IMR-90 (cell line): ENCODE measurements around the gene GRAMD1B. TPM values are rescaled to one million over a fixed set of nuclear protein-coding genes. Genes with fewer than 3 reads are reported as not detected.

Experiments
- ATAC-seq: fragments of 200-7000 bp; cut with Tn5 transposase; 2 replicates; pipeline ENCODE4 v1.9.1; 2020; ENCODE audit warnings: low read depth, mild to moderate bottlenecking, moderate library complexity
- BruUV-seq: library from RNA; stranded (reverse); fragments of 400-500 nt; replicated peaks from 2 replicates; lab custom pipeline; 2021; lab: Mats Ljungman, UMichigan
- CTCF ChIA-PET: fragments of 300-600 bp; formaldehyde crosslinking; extraction: SDS; loops from one replicate; lab custom pipeline; 2021; ENCODE audit warnings: antibody characterized with exemption; lab: Yijun Ruan, JAX
- POLR2A ChIA-PET: fragments of 300-600 bp; sonication (Branson Sonifier 250); formaldehyde crosslinking; loops from one replicate; lab custom pipeline; 2022; ENCODE audit warnings: antibody characterized with exemption; ENCODE audit not compliant: unreplicated experiment; lab: Charles Lee
- DNase-seq: peaks from one replicate; pipeline ENCODE4 v3.0.0; 2013
- H2AFZ ChIP-seq: replicated peaks from 2 replicates; pipeline ENCODE3; 2013; ENCODE audit warnings: low read length, mild to moderate bottlenecking; ENCODE audit not compliant: poor library complexity
- H2AK5ac ChIP-seq: 2 replicates; pipeline ENCODE4 v1.6.1; 2013; ENCODE audit warnings: low read depth, low read length, inconsistent platforms
- H2AK9ac ChIP-seq: replicated peaks from 2 replicates; pipeline ENCODE3; 2013; ENCODE audit warnings: mild to moderate bottlenecking, low read depth, low read length, moderate library complexity; ENCODE audit not compliant: poor library complexity
- H2BK120ac ChIP-seq: 2 replicates; pipeline ENCODE4 v1.6.1; 2013; ENCODE audit warnings: low read depth, low read length, inconsistent platforms
- H2BK15ac ChIP-seq: 3 replicates; pipeline ENCODE4 v1.6.1; 2013; ENCODE audit warnings: low read depth, low read length, inconsistent platforms
- H2BK20ac ChIP-seq: 2 replicates; pipeline ENCODE4 v1.6.1; 2013; ENCODE audit warnings: low read depth, mild to moderate bottlenecking, inconsistent platforms, low read length, moderate library complexity
- H2BK5ac ChIP-seq: 2 replicates; pipeline ENCODE4 v1.6.1; 2013; ENCODE audit warnings: mild to moderate bottlenecking, low read depth, low read length, inconsistent platforms; ENCODE audit not compliant: poor library complexity, severe bottlenecking
- H3K14ac ChIP-seq: replicated peaks from 2 replicates; pipeline ENCODE4 v1.6.1; 2013; ENCODE audit warnings: low read depth, low read length, inconsistent platforms
- H3K18ac ChIP-seq: 2 replicates; pipeline ENCODE4 v1.6.1; 2013; ENCODE audit warnings: low read depth, low read length, control low read depth
- H3K23ac ChIP-seq: 2 replicates; pipeline ENCODE4 v1.6.1; 2013; ENCODE audit warnings: low read depth, low read length, inconsistent platforms
- H3K27ac ChIP-seq: 2 replicates; pipeline ENCODE4 v1.5.1; 2013; ENCODE audit warnings: mild to moderate bottlenecking, control low read depth, low read length; ENCODE audit not compliant: insufficient read depth
- H3K27me3 ChIP-seq: 2 replicates; pipeline ENCODE4 v1.6.1; 2013; ENCODE audit warnings: low read length; ENCODE audit not compliant: control insufficient read depth, insufficient read depth
- H3K36me3 ChIP-seq: 2 replicates; pipeline ENCODE4 v1.6.1; 2013; ENCODE audit warnings: low read length, mixed read lengths; ENCODE audit not compliant: control insufficient read depth, insufficient read depth
- H3K4ac ChIP-seq: 2 replicates; pipeline ENCODE4 v1.6.1; 2013; ENCODE audit warnings: low read depth, low read length, inconsistent platforms
- H3K4me1 ChIP-seq: 2 replicates; pipeline ENCODE4 v1.6.1; 2013; ENCODE audit warnings: low read length, mixed read lengths; ENCODE audit not compliant: control insufficient read depth, insufficient read depth
- H3K4me2 ChIP-seq: 2 replicates; pipeline ENCODE4 v1.6.1; 2013; ENCODE audit warnings: low read depth, mild to moderate bottlenecking, control low read depth, low read length, moderate library complexity
- H3K4me3 ChIP-seq: 2 replicates; pipeline ENCODE4 v1.5.1; 2013; ENCODE audit warnings: low read depth, mild to moderate bottlenecking, control low read depth, low read length, moderate library complexity; ENCODE audit not compliant: insufficient read depth
- H3K56ac ChIP-seq: 2 replicates; pipeline ENCODE4 v1.6.1; 2013; ENCODE audit warnings: low read length, inconsistent platforms; ENCODE audit not compliant: insufficient read depth; ENCODE audit errors: extremely low read depth
- H3K79me1 ChIP-seq, 2 experiments: 2 replicates each; pipeline ENCODE4 v1.6.1; 2013; ENCODE audit warnings: low read length in 2 of 2, inconsistent platforms in 1 of 2, low read depth in 1 of 2
- H3K9ac ChIP-seq: 2 replicates; pipeline ENCODE4 v1.6.1; 2013; ENCODE audit warnings: low read depth, low read length, control low read depth
- H3K9me1 ChIP-seq: 2 replicates; pipeline ENCODE4 v1.6.1; 2013; ENCODE audit warnings: low read length, inconsistent platforms; ENCODE audit not compliant: insufficient read depth
- H3K9me3 ChIP-seq: 2 replicates; pipeline ENCODE4 v1.6.1; 2013; ENCODE audit warnings: low read length; ENCODE audit not compliant: control insufficient read depth, insufficient read depth
- H4K20me1 ChIP-seq: 2 replicates; pipeline ENCODE4 v1.6.1; 2013; ENCODE audit warnings: low read length, inconsistent platforms; ENCODE audit not compliant: insufficient read depth
- H4K5ac ChIP-seq: 2 replicates; pipeline ENCODE4 v1.6.1; 2013; ENCODE audit warnings: mild to moderate bottlenecking, low read depth, low read length, control low read depth
- H4K8ac ChIP-seq, 2 experiments: 2 replicates each; pipeline ENCODE4 v1.6.1; 2013; ENCODE audit warnings: low read depth in 2 of 2, low read length in 2 of 2, control low read depth in 1 of 2, inconsistent platforms in 1 of 2
- H4K91ac ChIP-seq: 2 replicates; pipeline ENCODE4 v1.6.1; 2013; ENCODE audit warnings: low read depth, low read length, inconsistent platforms; ENCODE audit not compliant: insufficient read depth
- RAD21 ChIP-seq: IDR thresholded peaks from 2 replicates; pipeline ENCODE4 v1.6.1; 2012; ENCODE audit warnings: low read length, improper control_type of control experiment
- WGBS, 2 experiments: methylation state at CpG; one replicate each; pipeline versions ENCODE4 v1.1.5 to v1.1.7; 2013; ENCODE audit warnings: missing lambda C conversion rate in 2 of 2; ENCODE audit not compliant: insufficient read length in 1 of 2; ENCODE audit errors: extremely low coverage in 2 of 2; 5-methylcytosine and 5-hydroxymethylcytosine counted together
- dilution Hi-C: fragments of 300-500 bp; cut with HindIII; formaldehyde crosslinking; loops from one replicate; pipeline ENCODE4 v1.14.3; 2018; ENCODE audit warnings: low sequenced_read_pairs; ENCODE audit not compliant: unreplicated experiment
- in situ Hi-C: fragments of 300-500 bp; cut with MboI; formaldehyde crosslinking; loops from 3 replicates; pipeline ENCODE4 v1.14.3; 2019; ENCODE audit warnings: low sequenced_read_pairs, inconsistent platforms, mixed read lengths
- intact Hi-C: fragments of 100-400 bp; cut with micrococcal nuclease; formaldehyde crosslinking; loops from 2 replicates; pipeline ENCODE4 v1.10.0; 2022
- polyA plus RNA-seq, 3 experiments: library from polyadenylated mRNA; depleted of rRNA; stranded (reverse); fragments of >200 nt; gene quantifications; 2 replicates each; pipeline ENCODE4 v1.2.3, GENCODE V29; 2012; ENCODE audit warnings: low replicate concordance in 1 of 3
- total RNA-seq: library from RNA; depleted of rRNA; stranded (reverse); fragments of >200 nt; gene quantifications from 2 replicates; pipeline ENCODE4 v1.2.3, GENCODE V29; 2012

GRAMD1B gene
- total and polyA plus RNA-seq, 2 of the 4 experiments (the other 2 are of a cell fraction) = 7.1 to 7.2 TPM

DNA sequence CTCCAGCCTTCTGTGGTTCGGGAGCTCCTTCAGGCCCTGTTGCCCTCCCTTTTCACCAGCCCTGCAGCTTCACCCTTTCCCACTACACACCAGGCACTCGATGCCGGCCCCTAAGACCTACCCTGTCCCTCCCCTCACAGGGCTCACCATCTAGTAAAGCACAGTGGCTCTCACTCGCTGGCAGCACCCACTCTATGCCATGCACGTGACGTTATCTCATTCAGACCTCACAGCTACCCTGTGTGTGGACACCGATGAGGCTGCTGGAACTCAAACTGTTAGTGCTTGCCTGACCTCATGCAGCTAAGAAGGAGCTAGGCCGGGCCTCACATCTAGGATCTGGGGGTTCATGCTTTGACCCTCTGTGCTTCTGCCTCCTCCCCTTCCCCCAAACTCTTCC lies 178.9 kb downstream of the GRAMD1B start:
- no TSS peak for BruUV-seq
- Histone ChIP-seq H2BK120ac (no peak overlapping the region), H3K27ac (no peak overlapping the region), H2AK5ac (no peak overlapping the region), H3K9ac (no peak overlapping the region), H4K8ac (no peak overlapping the region), H3K36me3 (peaks cover 17% of the 10 kb centered on the region), H3K9me3 (no peaks in the 10 kb centered on the region), H3K18ac (no peak overlapping the region), H3K27me3 (no peaks in the 10 kb centered on the region), H2BK20ac (no peak overlapping the region), H3K4me3 (no peak overlapping the region), H2AFZ (no peak overlapping the region), H4K20me1 (no peaks in the 10 kb centered on the region), H3K4me2 (no peak overlapping the region), H3K56ac (no peak overlapping the region), H3K4ac (no peak overlapping the region), H2BK15ac (no peak overlapping the region), H3K23ac (no peak overlapping the region), H4K91ac (no peak overlapping the region), H3K9me1 (peaks cover 5% of the 10 kb centered on the region; the same call in 1 of the 2 replicates), H2BK5ac (no peak overlapping the region), H3K4me1 (no peaks in the 10 kb centered on the region), H3K14ac (no peak overlapping the region), H3K79me1 (no peaks in the 10 kb centered on the region), H2AK9ac (peak overlapping the region; percentile 20), H4K5ac (no peak overlapping the region)
- TF ChIP-seq RAD21 = no peak
- DNase-seq = no peak
- dilution Hi-C loops (no loop called here), intact Hi-C loops (no loop called here), in situ Hi-C loops (no loop called here)
- ChIA-PET POLR2A (no interaction called here), CTCF (no interaction called here)
- WGBS, 2 experiments = 90% methylated on average over 4 of the region's 8 CpGs; no CpG with 5 or more reads in 1 of the 2 experiments
- no peak for ATAC-seq
